ENCODE data around the gene SLC16A11.
"Not testable (repeated sequence)": the region's sequence is repeated elsewhere in the genome, so short reads cannot be mapped to it uniquely, and the experiment has no call there.

SLC16A11 gene

GRCh38 chr17:7058831-7059447 lies 15.0 kb upstream of the SLC16A11 start:
- H3K4me1 ChIP-seq (ENCODE audit: control insufficient read depth, insufficient read depth, low read length, poor library complexity, severe bottlenecking), result no peaks in the 10 kb centered on the region
- H3K9me3 ChIP-seq (ENCODE audit: control insufficient read depth, low read length), result no peaks in the 10 kb centered on the region
- H3K27ac ChIP-seq (ENCODE audit: insufficient read depth, low read length, poor library complexity, severe bottlenecking), result no peak overlapping the region
- H3K36me3 ChIP-seq (ENCODE audit: control insufficient read depth, insufficient read depth, low read length), result no peaks in the 10 kb centered on the region
- no peak for DNase-seq
- no peak overlapping the region for H3K4me3 ChIP-seq (ENCODE audit: insufficient read depth, low read depth, low read length, poor library complexity, severe bottlenecking)
- H3K27me3 ChIP-seq (replicated peaks; ENCODE audit: control insufficient read depth, insufficient read depth, low read length, poor library complexity, severe bottlenecking), result no peaks in the 10 kb centered on the region

GRCh38 chr17:7056386-7056785 lies 12.5 kb upstream of the SLC16A11 start:
- H3K9me3 ChIP-seq (ENCODE audit: control insufficient read depth, low read length), result no peaks in the 10 kb centered on the region

GRCh38 chr17:7050583-7050982 lies 6.7 kb upstream of the SLC16A11 start:
- not testable (repeated sequence) for H3K9me3 ChIP-seq (ENCODE audit: control insufficient read depth, low read length); H3K27ac ChIP-seq (ENCODE audit: insufficient read depth, low read length, poor library complexity, severe bottlenecking); H3K27me3 ChIP-seq (replicated peaks; ENCODE audit: control insufficient read depth, insufficient read depth, low read length, poor library complexity, severe bottlenecking); H3K4me3 ChIP-seq (ENCODE audit: insufficient read depth, low read depth, low read length, poor library complexity, severe bottlenecking); DNase-seq; H3K36me3 ChIP-seq (ENCODE audit: control insufficient read depth, insufficient read depth, low read length)
- peaks cover 12% of the 10 kb centered on the region for H3K4me1 ChIP-seq (ENCODE audit: control insufficient read depth, insufficient read depth, low read length, poor library complexity, severe bottlenecking)

More at GRCh38 chr17:7056386-7056785, 12.5 kb upstream of the SLC16A11 start:
- no peaks in the 10 kb centered on the region for H3K27me3 ChIP-seq (replicated peaks; ENCODE audit: control insufficient read depth, insufficient read depth, low read length, poor library complexity, severe bottlenecking)
- DNase-seq, result no peak
- H3K36me3 ChIP-seq (ENCODE audit: control insufficient read depth, insufficient read depth, low read length), result no peaks in the 10 kb centered on the region
- no peaks in the 10 kb centered on the region for H3K4me1 ChIP-seq (ENCODE audit: control insufficient read depth, insufficient read depth, low read length, poor library complexity, severe bottlenecking)
- no peak overlapping the region for H3K4me3 ChIP-seq (ENCODE audit: insufficient read depth, low read depth, low read length, poor library complexity, severe bottlenecking)
- H3K27ac ChIP-seq (ENCODE audit: insufficient read depth, low read length, poor library complexity, severe bottlenecking), result no peak overlapping the region

GRCh38 chr17:7048968-7049367 lies 5.1 kb upstream of the SLC16A11 start:
- no peak for DNase-seq

GRCh38 chr17:7047566-7047965 lies 3.7 kb upstream of the SLC16A11 start:
- DNase-seq, result no peak

More at GRCh38 chr17:7048968-7049367, 5.1 kb upstream of the SLC16A11 start:
- H3K4me3 ChIP-seq (ENCODE audit: insufficient read depth, low read depth, low read length, poor library complexity, severe bottlenecking), result no peak overlapping the region
- H3K27me3 ChIP-seq (replicated peaks; ENCODE audit: control insufficient read depth, insufficient read depth, low read length, poor library complexity, severe bottlenecking), result no peaks in the 10 kb centered on the region
- H3K36me3 ChIP-seq (ENCODE audit: control insufficient read depth, insufficient read depth, low read length), result no peaks in the 10 kb centered on the region
- H3K4me1 ChIP-seq (ENCODE audit: control insufficient read depth, insufficient read depth, low read length, poor library complexity, severe bottlenecking), result peaks cover 14% of the 10 kb centered on the region
- no peak overlapping the region for H3K27ac ChIP-seq (ENCODE audit: insufficient read depth, low read length, poor library complexity, severe bottlenecking)
- no peaks in the 10 kb centered on the region for H3K9me3 ChIP-seq (ENCODE audit: control insufficient read depth, low read length)

GRCh38 chr17:7046725-7047397 lies 3.0 kb upstream of the SLC16A11 start:
- peak; percentile 68 to 80 (median 73) for DNase-seq
- H3K27me3 ChIP-seq (replicated peaks; ENCODE audit: control insufficient read depth, insufficient read depth, low read length, poor library complexity, severe bottlenecking); H3K36me3 ChIP-seq (ENCODE audit: control insufficient read depth, insufficient read depth, low read length); H3K9me3 ChIP-seq (ENCODE audit: control insufficient read depth, low read length): not testable (repeated sequence)
- Histone ChIP-seq H3K4me1 (ENCODE audit: control insufficient read depth, insufficient read depth, low read length, poor library complexity, severe bottlenecking) (peaks cover 35% of the 10 kb centered on the region), H3K27ac (ENCODE audit: insufficient read depth, low read length, poor library complexity, severe bottlenecking) (peak overlapping the region; percentile 77), H3K4me3 (ENCODE audit: insufficient read depth, low read depth, low read length, poor library complexity, severe bottlenecking) (peak overlapping the region; percentile 46)

More at GRCh38 chr17:7047566-7047965, 3.7 kb upstream of the SLC16A11 start:
- Histone ChIP-seq H3K9me3 (ENCODE audit: control insufficient read depth, low read length) (no peaks in the 10 kb centered on the region), H3K36me3 (ENCODE audit: control insufficient read depth, insufficient read depth, low read length) (no peaks in the 10 kb centered on the region), H3K4me1 (ENCODE audit: control insufficient read depth, insufficient read depth, low read length, poor library complexity, severe bottlenecking) (peaks cover 28% of the 10 kb centered on the region), H3K4me3 (ENCODE audit: insufficient read depth, low read depth, low read length, poor library complexity, severe bottlenecking) (no peak overlapping the region), H3K27me3 (replicated peaks; ENCODE audit: control insufficient read depth, insufficient read depth, low read length, poor library complexity, severe bottlenecking) (no peaks in the 10 kb centered on the region), H3K27ac (ENCODE audit: insufficient read depth, low read length, poor library complexity, severe bottlenecking) (peak overlapping the region; percentile 77)

GRCh38 chr17:7046127-7046724 lies 2.3 kb upstream of the SLC16A11 start:
- H3K27me3 ChIP-seq (replicated peaks; ENCODE audit: control insufficient read depth, insufficient read depth, low read length, poor library complexity, severe bottlenecking), result no peaks in the 10 kb centered on the region
- no peaks in the 10 kb centered on the region for H3K36me3 ChIP-seq (ENCODE audit: control insufficient read depth, insufficient read depth, low read length)
- H3K4me1 ChIP-seq (ENCODE audit: control insufficient read depth, insufficient read depth, low read length, poor library complexity, severe bottlenecking), result peaks cover 39% of the 10 kb centered on the region
- DNase-seq, result peak in 1 of 3 donors; percentile 37
- no peaks in the 10 kb centered on the region for H3K9me3 ChIP-seq (ENCODE audit: control insufficient read depth, low read length)
- peak overlapping the region; percentile 77 for H3K27ac ChIP-seq (ENCODE audit: insufficient read depth, low read length, poor library complexity, severe bottlenecking)
- peak overlapping the region; percentile 46 for H3K4me3 ChIP-seq (ENCODE audit: insufficient read depth, low read depth, low read length, poor library complexity, severe bottlenecking)

GRCh38 chr17:7045492-7046126 lies 1.7 kb upstream of the SLC16A11 start:
- Histone ChIP-seq H3K36me3 (ENCODE audit: control insufficient read depth, insufficient read depth, low read length) (no peaks in the 10 kb centered on the region), H3K4me1 (ENCODE audit: control insufficient read depth, insufficient read depth, low read length, poor library complexity, severe bottlenecking) (peaks cover 39% of the 10 kb centered on the region), H3K27me3 (replicated peaks; ENCODE audit: control insufficient read depth, insufficient read depth, low read length, poor library complexity, severe bottlenecking) (no peaks in the 10 kb centered on the region), H3K27ac (ENCODE audit: insufficient read depth, low read length, poor library complexity, severe bottlenecking) (peak overlapping the region; percentile 77), H3K4me3 (ENCODE audit: insufficient read depth, low read depth, low read length, poor library complexity, severe bottlenecking) (peak overlapping the region; percentile 46), H3K9me3 (ENCODE audit: control insufficient read depth, low read length) (no peaks in the 10 kb centered on the region)
- peak in 1 of 3 donors; percentile 29 for DNase-seq

GRCh38 chr17:7043182-7043496 lies 753 bp downstream of the SLC16A11 start:
- no peaks in the 10 kb centered on the region for H3K36me3 ChIP-seq (ENCODE audit: control insufficient read depth, insufficient read depth, low read length)
- no peaks in the 10 kb centered on the region for H3K27me3 ChIP-seq (replicated peaks; ENCODE audit: control insufficient read depth, insufficient read depth, low read length, poor library complexity, severe bottlenecking)
- H3K9me3 ChIP-seq (ENCODE audit: control insufficient read depth, low read length), result no peaks in the 10 kb centered on the region
- peak overlapping the region; percentile 48 for H3K4me3 ChIP-seq (ENCODE audit: insufficient read depth, low read depth, low read length, poor library complexity, severe bottlenecking)
- DNase-seq, result no peak
- no peak overlapping the region for H3K27ac ChIP-seq (ENCODE audit: insufficient read depth, low read length, poor library complexity, severe bottlenecking)
- H3K4me1 ChIP-seq (ENCODE audit: control insufficient read depth, insufficient read depth, low read length, poor library complexity, severe bottlenecking), result peaks cover 39% of the 10 kb centered on the region
